Adipocyte (in vitro differentiated cells): Measurements from ENCODE around the gene STK32C.
"Not testable (repeated sequence)": the region's sequence is repeated elsewhere in the genome, so short reads cannot be mapped to it uniquely, and the experiment has no call there.

Experiments
- DNase-seq: peaks from one replicate; pipeline ENCODE4 v3.0.0-alpha.2; 2015; ENCODE audit warnings: low read depth
- H3K27me3 ChIP-seq: replicated peaks from 2 replicates; pipeline ENCODE4 v1.7.0; 2013; ENCODE audit warnings: mild to moderate bottlenecking, low read length, moderate library complexity; ENCODE audit not compliant: control insufficient read depth, insufficient read depth
- H3K36me3 ChIP-seq: 2 replicates; pipeline ENCODE4 v1.7.0; 2013; ENCODE audit warnings: low read length, mild to moderate bottlenecking, moderate library complexity; ENCODE audit not compliant: control insufficient read depth, insufficient read depth, severe bottlenecking
- H3K4me1 ChIP-seq: 2 replicates; pipeline ENCODE4 v1.7.0; 2013; ENCODE audit warnings: mild to moderate bottlenecking, low read length, moderate library complexity; ENCODE audit not compliant: control insufficient read depth, insufficient read depth
- H3K4me3 ChIP-seq: 2 replicates; pipeline ENCODE4 v1.7.0; 2013; ENCODE audit warnings: mild to moderate bottlenecking, low read length, moderate library complexity
- H3K9ac ChIP-seq: 2 replicates; pipeline ENCODE4 v1.7.0; 2013; ENCODE audit warnings: mild to moderate bottlenecking, low read length, moderate library complexity
- H3K9me3 ChIP-seq: 2 replicates; pipeline ENCODE4 v1.7.0; 2013; ENCODE audit warnings: mild to moderate bottlenecking, low read length, moderate library complexity; ENCODE audit not compliant: control insufficient read depth

The STK32C gene

GRCh38 chr10:132307823-132308586, at the start of gene STK32C:
STK32C (minus strand) TSS chr10:132307950; CDS start chr10:132307833, 117 bp downstream.
- DNase-seq = peak; percentile 98
- H3K9ac ChIP-seq = peak within 1 kb of the TSS; percentile 85
- no peaks in the 10 kb centered on the region for H3K9me3 ChIP-seq
- peak within 1 kb of the TSS; percentile 89 for H3K4me3 ChIP-seq
- no peaks in the 10 kb centered on the region for H3K36me3 ChIP-seq
- H3K27me3 ChIP-seq = no peaks in the 10 kb centered on the region
- peaks cover 12% of the 10 kb centered on the region for H3K4me1 ChIP-seq

GRCh38 chr10:132356621-132357195, 49.0 kb upstream of the STK32C start:
- no peak for DNase-seq
- Histone ChIP-seq H3K27me3 (no peaks in the 10 kb centered on the region), H3K4me1 (peaks cover 8% of the 10 kb centered on the region), H3K36me3 (peaks cover 8% of the 10 kb centered on the region), H3K9ac (no peak overlapping the region), H3K9me3 (no peaks in the 10 kb centered on the region), H3K4me3 (no peak overlapping the region)

GRCh38 chr10:132355754-132356153, 48.0 kb upstream of the STK32C start:
- H3K9ac ChIP-seq = no peak overlapping the region
- no peaks in the 10 kb centered on the region for H3K9me3 ChIP-seq
- H3K4me1 ChIP-seq = peaks cover 8% of the 10 kb centered on the region
- H3K27me3 ChIP-seq = no peaks in the 10 kb centered on the region
- DNase-seq = no peak
- peaks cover 4% of the 10 kb centered on the region for H3K36me3 ChIP-seq
- no peak overlapping the region for H3K4me3 ChIP-seq

DNA sequence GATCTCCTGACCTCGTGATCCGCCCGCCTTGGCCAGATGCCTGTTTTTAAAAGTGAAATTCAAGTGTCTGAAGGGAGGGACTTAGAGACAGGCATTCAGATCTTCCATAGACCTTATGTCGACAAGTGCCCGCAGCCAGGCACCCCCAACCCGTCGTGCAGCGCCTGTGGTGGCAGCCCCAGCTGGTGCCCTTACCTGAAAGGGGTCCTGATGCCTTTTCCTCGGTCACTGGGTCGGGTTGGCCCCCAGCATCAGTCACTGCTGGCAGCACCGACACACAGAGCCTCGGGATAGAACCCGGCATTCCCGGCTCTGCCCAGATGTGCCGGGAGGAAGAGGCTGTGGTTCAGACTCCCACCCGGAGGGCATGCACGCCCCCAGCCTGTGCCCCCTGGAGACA, 47.5 kb upstream of the STK32C start:
- Histone ChIP-seq H3K4me3 (no peak overlapping the region), H3K27me3 (no peaks in the 10 kb centered on the region), H3K9ac (no peak overlapping the region), H3K4me1 (peaks cover 8% of the 10 kb centered on the region), H3K9me3 (no peaks in the 10 kb centered on the region), H3K36me3 (peaks cover 4% of the 10 kb centered on the region)
- DNase-seq = no peak

GRCh38 chr10:132354356-132355094, 46.8 kb upstream of the STK32C start:
- Histone ChIP-seq H3K4me3 (no peak overlapping the region), H3K36me3 (peaks cover 4% of the 10 kb centered on the region)
- no peak for DNase-seq

DNA sequence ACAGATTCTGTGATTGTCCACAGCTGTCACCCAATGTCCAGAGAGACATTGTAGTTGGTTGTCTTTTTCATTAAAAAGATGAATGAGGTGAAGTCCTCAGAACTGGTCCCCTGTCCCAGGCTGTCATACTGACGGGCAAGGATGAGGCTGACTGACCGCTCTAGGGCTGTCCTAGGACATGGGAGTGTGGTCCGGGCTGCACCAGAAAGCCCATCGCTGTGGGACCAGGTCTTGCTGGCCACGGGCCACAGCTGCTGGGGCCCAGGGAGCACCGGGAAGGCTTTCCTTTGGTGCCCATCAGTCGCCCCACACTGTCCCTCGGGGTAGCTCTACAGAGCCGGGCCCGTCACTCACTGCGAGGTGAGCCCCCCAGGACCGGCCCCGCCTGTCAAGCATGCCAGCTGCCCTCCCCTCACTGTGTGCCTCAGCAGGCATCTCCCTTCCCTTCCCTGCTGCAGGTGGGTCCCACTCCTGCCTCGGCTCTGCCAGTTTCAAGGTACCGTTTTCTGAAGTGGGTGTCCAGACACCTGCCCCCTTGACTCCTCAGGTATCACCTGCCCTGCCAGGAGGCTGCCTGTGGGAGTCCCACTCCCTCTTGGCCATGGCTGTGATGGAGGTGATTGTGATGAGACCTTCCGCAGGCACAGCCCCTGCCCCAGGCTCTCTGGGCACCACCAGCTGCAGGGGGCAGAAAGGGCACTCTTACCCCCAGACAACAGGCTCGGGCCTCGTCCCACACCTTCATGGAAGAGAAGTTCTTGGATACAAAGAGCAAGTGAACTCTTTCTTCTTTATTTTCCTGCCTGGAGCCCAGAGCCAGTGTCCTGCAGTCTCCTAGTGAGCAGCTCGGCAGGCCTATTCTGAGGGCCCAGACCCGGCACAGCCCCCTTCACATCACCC, 46.0 kb upstream of the STK32C start:
- no peaks in the 10 kb centered on the region for H3K27me3 ChIP-seq
- no peak overlapping the region for H3K4me3 ChIP-seq
- H3K4me1 ChIP-seq = peaks cover 8% of the 10 kb centered on the region
- H3K36me3 ChIP-seq = peaks cover 4% of the 10 kb centered on the region
- no peak overlapping the region for H3K9ac ChIP-seq
- H3K9me3 ChIP-seq = no peaks in the 10 kb centered on the region
- DNase-seq = no peak

More at GRCh38 chr10:132354356-132355094, 46.8 kb upstream of the STK32C start:
- H3K9me3 ChIP-seq = no peaks in the 10 kb centered on the region
- H3K4me1 ChIP-seq = peaks cover 8% of the 10 kb centered on the region
- H3K27me3 ChIP-seq = no peaks in the 10 kb centered on the region
- no peak overlapping the region for H3K9ac ChIP-seq

GRCh38 chr10:132352462-132353308, 44.9 kb upstream of the STK32C start:
- not testable (repeated sequence) for H3K27me3 ChIP-seq, H3K9ac ChIP-seq, H3K4me1 ChIP-seq, H3K4me3 ChIP-seq, H3K36me3 ChIP-seq, H3K9me3 ChIP-seq
- peak; percentile 74 for DNase-seq

DNA sequence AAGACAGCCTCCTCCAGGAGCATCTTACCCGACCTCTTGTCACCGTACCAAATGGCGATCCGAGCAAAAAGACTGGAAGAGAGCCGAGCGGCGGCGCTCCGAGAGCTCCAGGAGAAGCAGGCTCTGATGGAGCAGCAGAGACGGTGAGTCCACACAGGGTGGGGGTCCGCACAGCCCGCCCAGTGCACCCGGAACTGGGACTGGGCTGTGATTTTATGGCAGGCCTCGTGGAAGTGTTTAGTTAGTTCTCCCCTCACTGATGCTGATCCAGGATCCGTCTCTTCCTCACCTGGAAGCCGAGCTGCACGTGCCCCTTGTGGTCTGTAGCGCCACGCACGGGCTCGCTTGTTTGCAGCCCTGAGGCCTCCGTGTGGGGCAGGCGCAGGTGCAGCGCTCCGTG, 43.9 kb upstream of the STK32C start:
- DNase-seq = no peak
- no peak overlapping the region for H3K9ac ChIP-seq
- no peaks in the 10 kb centered on the region for H3K9me3 ChIP-seq
- no peak overlapping the region for H3K4me3 ChIP-seq
- no peaks in the 10 kb centered on the region for H3K27me3 ChIP-seq
- no peaks in the 10 kb centered on the region for H3K4me1 ChIP-seq
- peaks cover 4% of the 10 kb centered on the region for H3K36me3 ChIP-seq

- no peaks in the 10 kb centered on the region for H3K9me3 ChIP-seq
- H3K27me3 ChIP-seq = no peaks in the 10 kb centered on the region
- H3K9ac ChIP-seq = no peak overlapping the region
- no peak overlapping the region for H3K4me3 ChIP-seq
- DNase-seq = no peak
- H3K36me3 ChIP-seq = peaks cover 5% of the 10 kb centered on the region
- H3K4me1 ChIP-seq = no peaks in the 10 kb centered on the region
Measured at GRCh38 chr10:132350946-132351345, 43.2 kb upstream of the STK32C start.

DNA sequence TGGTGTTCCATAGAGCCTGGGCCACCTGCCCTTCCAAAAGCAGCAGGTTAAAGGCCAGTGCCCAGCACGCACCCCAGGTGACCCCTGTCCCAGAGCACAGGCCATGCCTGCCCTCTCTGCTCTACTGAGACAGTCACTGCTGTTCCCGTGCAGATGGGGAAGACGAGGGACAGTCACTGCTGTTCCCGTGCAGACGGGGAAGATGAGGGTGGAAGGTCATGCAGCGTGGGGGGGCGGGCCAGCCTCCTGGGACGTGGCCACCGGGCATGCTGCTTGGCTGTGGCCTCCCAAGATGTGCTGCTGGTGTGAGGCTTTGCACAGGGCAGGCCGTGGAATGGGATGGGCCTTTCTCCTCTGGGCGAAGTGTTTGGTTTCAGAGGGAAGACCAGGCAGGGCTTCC, 42.6 kb upstream of the STK32C start:
- no peak for DNase-seq
- Histone ChIP-seq H3K27me3 (no peaks in the 10 kb centered on the region), H3K4me3 (no peak overlapping the region), H3K36me3 (peaks cover 9% of the 10 kb centered on the region), H3K9me3 (no peaks in the 10 kb centered on the region), H3K4me1 (no peaks in the 10 kb centered on the region), H3K9ac (no peak overlapping the region)
